ENCODE measurements around the gene RNF157. TPM values are rescaled to one million over a fixed set of nuclear protein-coding genes. Genes with fewer than 3 reads are reported as not detected.
A peak's percentile ranks its signal among the peaks of the same experiment; 100 is the strongest.
"Not testable (repeated sequence)": the region's sequence is repeated elsewhere in the genome, so short reads cannot be mapped to it uniquely, and the experiment has no call there.

The RNF157 gene
- total and polyA plus RNA-seq, 9 of the 15 experiments (the other 6 are each of a cell fraction or from before 2014, with no cell fraction given) = 8.1 to 31.7 (median 20.8) TPM

GRCh38 chr17:76256430-76257050, 16.2 kb upstream of the RNF157 start:
- H3K27ac ChIP-seq (ENCODE audit: extremely low read depth, low read depth, low read length); intact Hi-C loops (cut with micrococcal nuclease); H3K4me1 ChIP-seq (replicated peaks in 1 of 2; ENCODE audit: control insufficient read depth in 2 of 2, insufficient read depth in 2 of 2, low read length in 2 of 2); H2AFZ ChIP-seq (ENCODE audit: low read depth, low read length); H3K9me1 ChIP-seq (ENCODE audit: control insufficient read depth, insufficient read depth, low read length); FAIRE-seq; H4K20me1 ChIP-seq (replicated peaks; ENCODE audit: control insufficient read depth, insufficient read depth, low read length); CTCF ChIA-PET (ENCODE audit: low intra/inter-chr PET ratio); in situ Hi-C loops (cut with MboI); H3K9me3 ChIP-seq (replicated peaks; ENCODE audit: control insufficient read depth, insufficient read depth, low read depth, low read length); H3K27me3 ChIP-seq (ENCODE audit: control insufficient read depth in 2 of 2, insufficient read depth in 2 of 2, low read length in 2 of 2); H3K79me2 ChIP-seq (ENCODE audit: control insufficient read depth, insufficient read depth, low read length); H3K4me3 ChIP-seq; H3K36me3 ChIP-seq (ENCODE audit: control insufficient read depth, insufficient read depth, low read length); H3K9ac ChIP-seq (ENCODE audit: insufficient read depth in 1 of 2, low read depth in 2 of 2, low read length in 2 of 2); H3K4me2 ChIP-seq (ENCODE audit: insufficient read depth, low read length): not testable (repeated sequence)
- POLR2A ChIA-PET = interaction anchor here (0.7 to 17.8 kb wide), 8 partner anchors 8 to 49 kb away, joined by 3 to 227 read pairs (median 4); partner anchors contain the start of genes RNF157 and UBALD2
- 30% methylated on average over 19 of the region's 19 CpGs for WGBS (ENCODE audit: insufficient coverage, low coverage, missing lambda C conversion rate)
- peak; percentile 57 for ATAC-seq
- TSS peak; percentile 97 for BruUV-seq (replicated peaks)
- DNase-seq (ENCODE audit: extremely low read depth in 1 of 4, low spot score in 3 of 4) = peak in 1 of 4 experiments; percentile 63
- TF ChIP-seq STAT5A (IDR thresholded peaks at IDR 0.05; ENCODE audit: borderline replicate concordance, low read length) (peak; percentile 22; the same call in 1 of the 2 replicates), HDAC2 (IDR thresholded peaks at IDR 0.05) (peak; percentile 81), TCF3 (CRISPR knock-in tag; IDR thresholded peaks at IDR 0.05) (peak; percentile 43; the same call in 1 of the 2 replicates), CHD2 (IDR thresholded peaks at IDR 0.05; ENCODE audit: low read depth, low read length) (0 out of 2 replicates have a peak, but pooled peaks have one; percentile 37), BCOR (IDR thresholded peaks at IDR 0.05) (peak; percentile 59; the same call in 1 of the 2 replicates), EP300 (IDR thresholded peaks at IDR 0.05; ENCODE audit: low read length) (peak; percentile 10; the same call in 1 of the 2 replicates), TBL1XR1 (IDR thresholded peaks at IDR 0.05; ENCODE audit: low read length in 2 of 2) (0 out of 4 replicates have a peak, but pooled peaks of 1 of the 2 experiments have one; percentile 19), TRIM24 (IDR thresholded peaks at IDR 0.05) (peak; percentile 47 to 74; a peak in 2 of 4 replicates), CXXC5 (CRISPR knock-in tag; IDR thresholded peaks at IDR 0.05) (peak; percentile 59), TAL1 (IDR thresholded peaks at IDR 0.05) (peak; percentile 60), VEZF1 (CRISPR knock-in tag; IDR thresholded peaks at IDR 0.05) (peak; percentile 10; the same call in 1 of the 2 replicates), KLF16 (IDR thresholded peaks at IDR 0.05) (0 out of 2 replicates have a peak, but pooled peaks have one; percentile 13), YY1 (IDR thresholded peaks at IDR 0.05; ENCODE audit: borderline replicate concordance in 1 of 3, control insufficient read depth in 1 of 3, extremely low read depth in 1 of 3, insufficient read depth in 3 of 3, insufficient read length in 1 of 3, insufficient replicate concordance in 2 of 3, low read depth in 1 of 3, low read length in 2 of 3) (peak in 1 of 3 experiments; percentile 53), FOSL1 (tag; conservative IDR thresholded peaks at IDR 0.05) (0 out of 2 replicates have a peak, but pooled peaks have one; percentile 59)
- TF ChIP-seq, protein P1, sequence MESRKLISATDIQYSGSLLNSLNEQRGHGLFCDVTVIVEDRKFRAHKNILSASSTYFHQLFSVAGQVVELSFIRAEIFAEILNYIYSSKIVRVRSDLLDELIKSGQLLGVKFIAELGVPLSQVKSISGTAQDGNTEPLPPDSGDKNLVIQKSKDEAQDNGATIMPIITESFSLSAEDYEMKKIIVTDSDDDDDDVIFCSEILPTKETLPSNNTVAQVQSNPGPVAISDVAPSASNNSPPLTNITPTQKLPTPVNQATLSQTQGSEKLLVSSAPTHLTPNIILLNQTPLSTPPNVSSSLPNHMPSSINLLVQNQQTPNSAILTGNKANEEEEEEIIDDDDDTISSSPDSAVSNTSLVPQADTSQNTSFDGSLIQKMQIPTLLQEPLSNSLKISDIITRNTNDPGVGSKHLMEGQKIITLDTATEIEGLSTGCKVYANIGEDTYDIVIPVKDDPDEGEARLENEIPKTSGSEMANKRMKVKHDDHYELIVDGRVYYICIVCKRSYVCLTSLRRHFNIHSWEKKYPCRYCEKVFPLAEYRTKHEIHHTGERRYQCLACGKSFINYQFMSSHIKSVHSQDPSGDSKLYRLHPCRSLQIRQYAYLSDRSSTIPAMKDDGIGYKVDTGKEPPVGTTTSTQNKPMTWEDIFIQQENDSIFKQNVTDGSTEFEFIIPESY (CRISPR knock-in tag; IDR thresholded peaks at IDR 0.05) = peak; percentile 92
